GM21786 (cell line): ENCODE measurements around the gene USP14.

Source experiments
- ATAC-seq: cut with Tn5 transposase; IDR thresholded peaks from one replicate; pipeline ENCODE4 v1.9.1; 2021; ENCODE audit not compliant: unreplicated experiment

USP14 gene

DNA sequence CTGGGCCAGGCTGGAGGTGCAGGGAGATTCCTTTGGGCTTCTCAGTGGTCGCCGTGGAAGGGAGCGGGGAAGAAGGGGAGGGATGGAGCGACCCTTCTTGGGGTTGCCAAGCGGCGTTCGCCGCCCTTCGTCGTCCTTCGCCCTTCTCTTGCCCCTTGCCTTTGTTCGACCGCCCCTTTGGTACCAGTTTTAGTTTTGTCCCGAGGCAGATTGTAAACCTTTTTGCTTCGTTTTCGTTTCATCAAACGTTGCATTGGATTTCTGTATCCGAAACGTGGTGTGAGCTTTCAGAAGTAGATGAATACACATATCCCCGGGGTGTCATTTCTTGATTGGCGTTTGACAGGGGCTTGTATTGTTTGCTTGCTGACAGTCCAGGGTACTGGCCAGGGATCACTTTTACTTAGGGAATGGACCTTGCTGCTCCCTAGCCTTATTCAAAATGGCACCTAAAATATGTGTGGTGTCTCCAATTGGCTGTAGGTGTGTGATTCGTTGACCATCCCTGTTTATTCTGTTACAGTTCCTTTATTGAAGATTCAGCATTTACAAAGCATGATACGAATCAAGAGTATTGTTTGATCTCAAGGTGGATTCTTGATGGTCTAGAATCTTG lies 788 bp downstream of the USP14 start:
- ATAC-seq = no peak

DNA sequence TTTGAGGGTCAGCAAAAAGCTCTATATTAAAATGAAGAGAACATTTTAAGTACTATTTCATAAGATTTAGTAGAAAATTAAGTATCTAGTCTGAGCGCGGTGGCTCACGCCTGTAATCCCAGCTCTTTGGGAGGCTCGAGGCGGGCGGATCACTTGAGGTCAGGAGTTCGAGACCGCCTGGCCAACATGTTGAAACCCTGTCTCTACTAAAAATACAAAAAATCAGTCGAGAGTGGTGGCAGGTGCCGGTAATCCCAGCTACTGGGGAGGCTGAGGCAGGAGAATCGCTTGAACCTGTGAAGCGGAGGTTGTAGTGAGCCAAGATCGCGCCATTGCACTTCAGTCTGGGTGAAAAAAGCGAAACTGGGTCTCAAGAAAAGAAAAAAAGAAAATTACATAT lies 1.6 kb downstream of the USP14 start:
- no peak for ATAC-seq

DNA sequence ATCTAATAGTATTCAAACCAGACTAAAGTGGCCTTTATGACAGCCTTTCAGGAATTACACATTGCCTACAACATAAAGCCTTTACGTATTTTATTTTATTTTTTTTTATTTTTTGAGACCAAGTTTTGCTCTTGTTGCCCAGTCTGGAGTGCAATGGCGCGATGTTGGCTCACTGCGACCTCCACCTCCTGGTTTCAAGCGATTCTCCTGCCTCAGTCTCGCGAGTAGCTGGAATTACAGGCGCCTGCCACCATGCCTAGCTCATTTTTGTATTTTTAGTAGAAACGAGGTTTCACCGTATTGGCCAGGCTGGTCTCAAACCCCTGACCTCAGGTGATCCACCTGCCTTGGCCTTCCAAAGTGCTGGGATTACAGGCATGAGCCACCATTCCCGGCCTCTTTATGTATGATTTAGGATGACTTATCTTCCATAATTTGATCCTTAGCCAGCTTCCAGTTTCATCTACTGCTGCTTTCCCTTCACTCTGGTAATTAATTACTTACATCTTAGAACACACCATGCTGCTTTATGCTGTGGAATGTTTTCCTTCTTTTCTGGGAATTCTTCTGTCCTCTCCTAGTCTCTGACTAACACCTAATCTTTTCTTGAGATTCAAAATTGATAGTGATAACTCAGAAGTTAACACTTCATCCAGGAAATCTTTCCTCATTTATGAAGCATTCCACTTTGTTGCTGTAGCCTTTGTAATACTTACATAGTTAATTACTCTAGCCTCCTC lies 2.6 kb downstream of the USP14 start:
- no peak for ATAC-seq

DNA sequence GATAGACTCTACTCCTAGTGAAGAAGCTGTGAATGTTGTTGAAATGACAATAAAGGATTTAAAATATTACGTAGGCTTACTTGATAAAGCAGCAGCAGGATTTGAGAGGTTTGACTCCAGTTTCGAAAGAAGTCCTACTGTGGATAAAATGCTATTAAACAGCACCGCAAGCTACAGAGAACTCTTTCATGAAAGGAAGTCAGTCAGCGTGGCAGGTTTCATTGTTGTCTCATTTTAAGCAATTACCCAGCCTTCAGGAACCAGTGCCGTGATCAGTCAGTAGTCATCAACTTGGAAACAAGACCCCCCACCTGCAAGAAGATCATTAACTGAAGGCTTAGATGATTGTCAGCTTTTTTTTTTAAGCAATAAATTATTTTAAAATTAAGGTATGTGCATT lies 14.0 kb downstream of the USP14 start:
- no peak for ATAC-seq

DNA sequence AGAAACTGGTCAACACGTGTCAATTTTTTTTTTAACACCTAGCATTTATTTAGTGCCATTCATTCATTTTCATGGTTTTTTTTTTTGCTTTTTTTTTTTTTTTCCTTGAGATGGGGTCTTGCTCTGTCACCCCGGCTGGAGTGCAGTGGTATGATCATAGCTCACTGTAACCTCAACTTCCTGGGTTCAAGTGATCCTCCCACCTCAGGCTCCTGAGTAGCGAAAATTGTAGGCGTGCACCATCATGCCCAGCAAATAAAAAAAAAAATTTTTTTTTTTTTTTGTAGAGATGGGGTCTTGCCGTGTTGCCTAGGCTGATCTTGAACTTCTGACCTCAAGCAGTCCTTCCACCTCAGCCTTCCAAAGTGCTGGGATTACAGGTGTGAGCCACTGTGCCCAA lies 21.1 kb downstream of the USP14 start:
- no peak for ATAC-seq

DNA sequence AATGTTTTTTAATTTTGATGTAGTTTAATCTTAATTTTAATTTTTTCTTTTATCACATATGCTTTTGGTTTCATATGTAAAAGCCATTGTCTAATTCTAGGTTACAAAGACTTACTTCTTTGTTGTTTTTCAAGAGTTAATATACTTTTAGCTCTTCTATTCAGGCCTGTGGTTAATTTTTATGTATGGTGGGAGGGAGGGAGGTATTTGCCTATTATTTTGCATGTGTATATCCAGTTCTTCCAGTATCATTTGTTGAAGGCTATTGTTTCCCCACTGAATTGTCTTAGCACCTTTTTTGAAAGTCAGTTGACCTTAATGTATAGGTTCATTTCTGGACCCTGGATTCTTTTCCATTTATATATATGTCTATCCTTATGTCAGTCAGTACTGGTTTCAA lies 23.4 kb downstream of the USP14 start:
- no peak for ATAC-seq

DNA sequence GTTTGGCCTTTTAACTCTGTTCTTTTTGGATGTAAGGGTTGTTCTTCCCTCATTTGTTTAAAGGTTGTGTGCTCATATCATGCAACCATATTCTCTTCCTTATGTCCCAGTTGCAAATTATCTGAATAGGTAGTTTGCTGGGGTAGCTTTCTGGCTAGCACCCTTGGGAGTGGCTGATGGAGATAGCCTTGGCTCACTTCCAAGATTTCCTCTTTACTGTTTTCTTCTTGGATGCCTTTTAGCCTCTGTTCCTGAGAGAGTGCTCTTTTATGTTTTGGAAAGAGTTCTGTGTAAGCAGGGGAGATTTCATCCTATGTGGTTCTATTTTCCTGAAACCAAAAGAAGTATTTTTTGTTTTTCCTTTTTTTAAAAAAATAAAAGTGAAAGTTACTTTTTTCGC lies 25.4 kb downstream of the USP14 start:
- no peak for ATAC-seq

DNA sequence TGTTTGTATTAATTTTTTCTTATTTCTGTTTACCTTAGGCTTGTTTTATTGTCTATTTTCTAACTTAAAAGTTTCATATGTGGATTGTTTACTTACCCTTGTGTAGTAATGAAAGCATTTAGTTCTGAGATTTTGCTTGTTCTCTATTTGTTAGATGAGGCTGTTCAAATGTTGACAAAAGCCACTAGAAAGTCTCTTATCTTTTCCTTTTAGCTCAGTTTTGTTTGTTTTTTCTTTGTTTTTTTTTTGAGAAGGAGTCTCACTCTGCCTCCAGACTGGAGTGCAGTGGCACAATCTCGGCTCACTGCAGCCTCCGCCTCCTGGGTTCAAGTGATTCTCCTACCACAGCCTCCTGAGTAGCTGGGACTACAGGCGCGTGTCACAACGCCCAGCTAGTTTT lies 30.9 kb downstream of the USP14 start:
- ATAC-seq = no peak

DNA sequence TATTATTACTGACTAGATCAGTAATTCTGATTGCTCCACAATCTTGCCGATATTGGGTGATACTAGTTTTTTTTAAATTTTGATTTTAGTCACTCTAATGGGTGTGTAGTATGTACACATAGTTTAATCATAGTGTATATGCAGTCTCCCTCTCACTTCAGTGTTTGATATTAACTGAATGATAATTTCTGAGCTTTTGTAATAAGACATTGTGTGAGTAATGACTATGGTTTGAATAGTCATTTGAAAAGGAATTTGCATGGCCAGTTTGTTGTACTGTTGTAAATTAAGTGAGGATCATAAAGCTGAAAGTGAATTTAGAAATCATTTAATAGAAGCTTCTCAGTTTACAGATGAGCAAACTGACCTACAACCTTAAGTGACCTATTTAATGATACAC lies 33.4 kb downstream of the USP14 start:
- ATAC-seq = no peak

DNA sequence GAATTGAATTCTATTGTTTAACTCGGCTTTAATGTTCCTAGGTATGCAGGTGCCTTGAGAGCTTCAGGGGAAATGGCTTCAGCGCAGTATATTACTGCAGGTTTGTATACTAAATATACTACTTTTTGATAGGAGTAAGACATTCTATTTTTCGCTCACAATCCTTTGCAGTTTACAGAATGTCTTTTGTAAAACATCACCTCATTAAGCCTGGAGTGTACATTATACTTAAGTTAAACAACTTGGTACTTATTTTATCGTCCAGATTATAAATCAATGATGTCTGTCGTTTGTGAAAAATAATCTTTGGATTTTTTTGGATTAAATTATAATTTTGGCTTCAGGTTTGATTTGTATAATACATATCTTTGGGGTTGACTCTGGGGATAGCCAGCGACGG lies 34.4 kb downstream of the USP14 start:
- no peak for ATAC-seq

DNA sequence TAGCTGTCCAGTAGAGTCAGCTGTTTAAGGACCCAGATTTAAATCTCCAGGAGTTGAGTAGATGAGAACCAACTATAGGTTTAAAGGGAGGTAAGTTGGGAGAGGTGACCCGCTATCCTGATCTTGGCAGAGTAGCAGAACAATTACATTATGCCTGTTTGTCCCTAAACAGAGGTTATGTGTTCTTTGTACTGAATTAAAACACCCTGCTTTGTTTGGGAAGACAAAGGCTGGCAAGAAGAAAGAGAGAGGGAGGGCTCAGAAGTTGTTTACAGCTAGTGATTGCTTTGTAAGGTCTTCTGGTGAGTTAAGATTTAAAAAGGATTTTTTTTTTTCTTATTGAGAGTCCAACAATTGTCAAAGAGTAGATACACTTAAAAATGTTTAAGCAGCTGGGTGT lies 37.3 kb downstream of the USP14 start:
- ATAC-seq = no peak

DNA sequence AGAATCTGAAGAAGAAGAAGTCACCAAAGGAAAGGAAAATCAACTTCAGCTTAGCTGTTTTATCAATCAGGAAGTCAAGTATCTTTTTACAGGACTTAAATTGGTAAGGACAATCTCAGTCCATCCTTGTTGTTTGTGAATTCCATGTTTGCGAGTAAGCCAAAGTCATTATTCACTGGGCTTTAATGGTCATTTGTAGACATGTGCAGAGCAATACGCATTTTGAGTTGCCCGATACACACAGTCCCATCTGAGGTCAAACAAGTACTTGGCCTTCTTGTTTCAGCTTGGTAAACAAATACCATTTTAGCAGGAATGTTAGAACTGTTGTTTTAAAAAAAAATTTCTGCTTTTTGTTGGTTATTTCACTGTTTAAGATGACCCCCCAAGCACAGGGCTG lies 40.9 kb downstream of the USP14 start:
- no peak for ATAC-seq

DNA sequence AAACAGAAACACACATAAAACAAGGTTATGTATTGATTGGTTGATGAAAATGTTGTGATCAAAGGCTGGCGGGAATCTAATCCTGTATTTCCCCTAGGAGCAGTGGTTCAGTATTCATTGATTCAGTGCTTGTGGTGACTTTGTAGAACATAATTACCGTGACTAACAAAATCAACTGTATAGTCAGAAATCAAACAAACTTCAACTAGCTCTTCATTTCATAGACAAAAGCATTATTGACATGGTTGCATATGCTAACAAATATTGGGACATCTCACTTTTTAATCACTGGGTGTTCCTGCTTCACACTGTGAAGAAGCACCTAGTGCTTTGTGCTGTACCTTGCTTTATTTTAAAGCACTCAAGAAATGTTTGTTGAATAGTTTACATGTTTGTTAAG lies 41.4 kb downstream of the USP14 start:
- ATAC-seq = no peak

DNA sequence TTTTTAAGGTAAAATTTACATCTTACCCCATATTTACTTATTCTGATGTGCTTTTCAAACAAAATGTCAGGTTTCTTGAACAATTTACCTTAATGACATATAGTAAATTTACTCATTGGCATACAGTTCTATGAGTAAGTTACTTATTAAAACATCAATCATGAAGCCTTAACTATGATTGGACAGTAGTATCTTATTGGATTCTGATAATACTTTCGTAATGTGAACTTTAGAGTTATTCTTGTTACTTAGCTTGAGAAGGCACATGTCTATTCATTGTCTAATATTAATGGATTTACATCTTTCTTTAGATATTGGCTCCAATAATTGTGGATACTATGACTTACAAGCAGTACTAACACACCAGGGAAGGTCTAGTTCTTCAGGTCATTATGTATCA lies 51.7 kb downstream of the USP14 start:
- ATAC-seq = no peak

DNA sequence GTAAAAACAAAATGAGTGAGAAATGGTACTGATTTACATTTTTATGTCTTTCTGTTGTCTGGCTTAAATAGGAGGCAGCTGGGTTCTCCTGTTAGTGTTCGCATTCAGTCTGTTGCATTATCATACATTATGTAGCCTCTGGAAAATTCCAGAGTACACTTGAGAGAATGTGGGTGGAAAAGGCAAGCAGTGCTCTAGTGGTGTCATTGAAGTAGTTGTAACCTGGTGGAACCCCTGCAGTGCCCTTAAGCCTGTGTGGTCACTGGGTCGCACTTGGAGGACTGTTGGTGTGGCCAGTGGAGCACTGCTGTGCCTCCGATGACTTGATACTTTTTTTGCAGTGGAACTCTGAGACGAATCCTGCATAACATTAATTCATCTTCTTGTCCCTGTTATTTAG lies 52.4 kb downstream of the USP14 start:
- ATAC-seq = no peak

DNA sequence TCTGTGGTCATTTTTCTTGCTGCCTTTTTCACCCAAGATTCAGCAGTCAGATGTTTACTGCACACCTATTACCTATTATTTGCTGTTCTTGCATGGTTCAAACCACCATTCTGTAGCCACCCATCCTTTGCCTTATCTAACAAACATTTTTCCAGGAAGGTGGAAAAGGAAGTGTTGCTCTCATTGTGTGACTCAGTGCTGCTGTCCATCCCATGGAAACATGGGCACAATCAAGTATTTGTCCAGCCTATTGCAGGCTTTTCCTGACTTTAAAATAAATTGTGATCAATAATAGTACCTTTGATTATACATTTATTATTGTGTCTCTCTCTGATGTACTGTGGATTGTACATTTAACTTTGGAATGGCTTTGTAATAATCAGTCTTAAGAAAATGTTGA lies 53.2 kb downstream of the USP14 start:
- ATAC-seq = no peak

DNA sequence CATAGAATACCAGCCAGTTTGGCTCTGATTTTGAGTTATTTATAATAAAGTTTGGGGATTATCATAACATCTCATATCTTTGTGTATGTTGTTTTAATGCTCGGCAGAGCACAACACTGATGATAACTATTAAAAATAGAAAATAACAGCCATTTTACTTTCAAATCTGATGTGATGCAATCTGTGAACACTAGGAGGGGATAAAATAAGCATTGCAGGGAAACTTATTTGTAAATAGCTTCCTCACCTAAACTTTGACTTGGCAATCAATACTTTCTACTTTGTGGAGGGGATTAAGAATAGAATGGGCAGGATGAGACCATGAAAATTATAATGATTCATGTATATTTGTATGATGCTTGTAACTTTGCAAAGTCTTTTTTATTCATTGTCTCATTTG lies 54.4 kb downstream of the USP14 start:
- ATAC-seq = no peak

DNA sequence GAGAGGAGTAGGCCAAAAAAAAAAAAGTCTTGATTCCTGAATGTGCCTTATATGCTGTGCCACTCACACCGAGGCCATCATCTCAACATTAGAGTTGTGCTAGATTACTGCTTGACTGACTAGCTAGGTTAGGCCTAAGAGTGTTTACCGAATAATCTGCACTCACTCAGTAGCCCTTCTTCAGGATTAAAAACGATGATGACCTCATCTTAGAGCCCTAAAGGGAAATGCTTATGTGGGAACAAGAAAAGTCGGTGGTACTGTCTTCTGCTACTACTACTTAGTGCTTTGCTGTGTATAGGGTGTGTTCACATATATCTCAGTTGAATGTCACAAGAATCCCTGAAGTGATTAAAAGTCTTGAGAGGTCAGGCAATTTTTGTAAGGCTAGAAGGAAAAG lies 55.1 kb downstream of the USP14 start:
- no peak for ATAC-seq

DNA sequence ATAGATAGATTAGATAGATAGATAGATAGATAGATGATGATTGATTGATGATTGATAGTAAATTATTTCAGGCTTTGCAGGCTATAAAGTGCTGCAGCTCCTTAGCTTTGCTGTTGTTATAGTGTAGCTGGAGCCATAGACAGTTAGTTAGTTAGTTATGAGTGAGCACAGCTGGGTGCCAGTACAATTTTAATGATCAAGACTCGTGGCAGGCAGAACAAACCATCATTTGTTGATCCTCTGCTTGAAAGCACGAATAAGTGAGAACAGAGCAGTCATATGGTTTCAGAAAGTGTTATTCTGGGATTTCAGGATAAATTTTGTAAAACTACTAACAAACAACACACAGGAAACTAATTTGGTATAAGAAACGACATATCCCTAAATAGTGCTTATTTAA lies 55.6 kb downstream of the USP14 start:
- no peak for ATAC-seq

DNA sequence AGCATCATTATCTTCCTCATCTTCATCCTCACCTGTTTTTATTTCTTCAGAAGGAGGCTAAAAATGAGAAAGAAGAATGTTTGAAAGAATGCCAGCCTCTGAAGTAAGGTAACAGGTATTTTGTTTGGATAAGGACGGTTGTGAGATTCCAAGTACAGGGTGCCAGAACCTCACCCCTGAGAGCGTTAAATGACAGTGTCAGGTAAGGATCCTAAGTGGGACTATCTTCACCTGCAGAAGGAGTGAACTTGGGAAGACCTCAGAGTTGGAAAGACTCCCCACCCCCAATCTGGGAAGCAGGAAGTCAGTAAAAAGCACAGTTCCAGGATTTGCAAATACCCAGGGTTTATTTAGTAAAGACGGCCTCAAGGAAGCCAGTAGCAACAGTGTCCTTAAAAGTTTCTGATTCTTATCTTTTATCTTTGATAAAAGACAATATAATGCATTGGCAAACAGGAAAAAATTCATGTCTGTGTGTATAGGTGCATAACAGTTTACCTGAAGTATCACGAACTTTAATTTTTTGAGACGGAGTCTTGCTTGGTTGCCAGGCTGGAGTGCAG lies 57.2 kb downstream of the USP14 start:
- ATAC-seq = no peak

DNA sequence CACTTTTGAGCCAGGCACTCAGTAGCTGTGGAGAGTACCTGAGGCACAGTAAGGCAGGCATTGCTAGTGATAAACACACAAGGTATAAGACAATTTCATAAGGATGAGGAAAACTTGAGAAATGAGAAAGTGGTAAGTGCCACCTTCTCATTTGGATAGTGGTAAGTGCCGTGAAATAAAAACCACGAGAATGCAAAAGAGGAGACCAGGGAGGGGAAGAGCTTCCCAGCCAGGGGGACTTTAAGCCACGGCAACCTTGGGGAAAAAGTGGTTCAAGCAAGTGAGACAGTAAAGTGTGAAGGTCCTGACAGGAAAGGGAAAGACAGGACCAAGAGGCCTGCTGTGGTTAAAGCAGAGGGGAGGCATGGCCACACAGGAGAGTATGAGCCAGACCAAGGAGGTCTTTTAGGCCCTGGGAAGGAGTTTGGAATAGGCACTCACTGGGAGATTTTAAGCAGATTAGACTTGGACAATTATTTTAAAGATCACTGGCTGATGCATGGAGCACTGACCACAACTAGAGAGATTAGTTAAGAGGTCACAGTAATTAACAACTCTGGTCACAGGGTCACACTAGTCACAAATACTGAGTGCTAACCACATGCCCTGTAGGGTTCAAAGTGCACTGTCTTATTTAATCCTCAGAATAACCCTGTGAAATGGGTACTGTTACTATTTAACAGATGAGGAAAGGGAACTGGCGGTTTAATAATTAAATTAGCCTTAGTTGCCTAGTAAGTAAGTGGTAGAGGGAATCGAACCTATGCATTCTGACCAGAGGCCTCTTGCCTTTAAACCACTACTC lies 59.4 kb downstream of the USP14 start:
- no peak for ATAC-seq

DNA sequence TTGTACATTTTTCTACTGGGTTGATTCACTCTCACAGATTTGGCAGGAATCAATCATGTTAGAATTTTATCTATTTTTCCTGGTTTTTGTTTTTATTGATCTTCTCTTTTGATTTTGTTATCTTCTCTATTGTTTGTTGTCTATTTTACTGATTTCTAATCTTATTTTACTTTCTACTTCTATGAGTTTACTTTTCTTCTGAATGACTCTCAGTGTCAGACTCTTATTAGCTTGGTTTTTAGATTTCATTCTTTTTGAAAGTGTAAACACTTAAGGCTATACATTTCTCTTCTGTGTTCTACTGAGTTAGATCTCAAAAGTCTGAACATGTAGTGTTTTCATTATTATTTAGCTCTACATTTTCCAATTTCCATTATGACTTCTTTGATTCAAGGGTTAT lies 62.4 kb downstream of the USP14 start:
- ATAC-seq = no peak
